ENCODE results near the gene SLC35E3.

GRCh38 chr12:68781728-68782127 is 35.8 kb downstream of the SLC35E3 start:
- no peak for TF ChIP-seq CTCF (IDR thresholded peaks at IDR 0.05; ENCODE audit: low read length)
- no peak for TF ChIP-seq EZH2 (optimal IDR thresholded peaks at IDR 0.05; ENCODE audit: low read depth, low read length)
- no peak for TF ChIP-seq EZH2phosphoT487 (IDR thresholded peaks at IDR 0.05; ENCODE audit: low read length)

Data from MM.1S (cell line).